Hepatocyte (in vitro differentiated cells): Measurements from ENCODE around the gene CCL1. TPM values are rescaled to one million over a fixed set of nuclear protein-coding genes. Genes with fewer than 3 reads are reported as not detected.

Experiments used
- DNase-seq: peaks from one replicate; pipeline ENCODE4 v3.0.0-alpha.2; 2016; ENCODE audit warnings: low spot score
- H2AFZ ChIP-seq: fragments of 200-600 bp; sonication (generic); 2 replicates; pipeline ENCODE4 v1.6.0; 2016; ENCODE audit warnings: antibody characterized with exemption, mild to moderate bottlenecking
- H3K27ac ChIP-seq: fragments of 200-600 bp; sonication (generic); 2 replicates; pipeline ENCODE4 v1.5.1; 2016; ENCODE audit warnings: mild to moderate bottlenecking
- H3K27me3 ChIP-seq: fragments of 200-600 bp; sonication (generic); 2 replicates; pipeline ENCODE4 v1.6.1; 2016
- H3K36me3 ChIP-seq: fragments of 200-600 bp; sonication (generic); replicated peaks from 2 replicates; pipeline ENCODE4 v1.5.1; 2016; ENCODE audit warnings: low read depth; ENCODE audit not compliant: insufficient read depth
- H3K4me1 ChIP-seq: fragments of 200-600 bp; sonication (generic); 2 replicates; pipeline ENCODE4 v1.5.1; 2016; ENCODE audit warnings: mild to moderate bottlenecking, moderate library complexity; ENCODE audit not compliant: insufficient read depth
- H3K4me2 ChIP-seq: fragments of 200-600 bp; sonication (generic); 2 replicates; pipeline ENCODE4 v1.6.0; 2016
- H3K4me3 ChIP-seq: fragments of 200-600 bp; sonication (generic); 2 replicates; pipeline ENCODE4 v1.5.1; 2016; ENCODE audit warnings: mild to moderate bottlenecking
- H3K79me2 ChIP-seq: fragments of 200-600 bp; sonication (generic); 2 replicates; pipeline ENCODE4 v1.6.0; 2017; ENCODE audit warnings: mild to moderate bottlenecking
- H3K9me2 ChIP-seq: fragments of 200-600 bp; sonication (generic); replicated peaks from 2 replicates; pipeline ENCODE4 v1.6.0; 2017; ENCODE audit warnings: mild to moderate bottlenecking; ENCODE audit not compliant: insufficient read depth
- H3K9me3 ChIP-seq: fragments of 200-600 bp; sonication (generic); 2 replicates; pipeline ENCODE4 v1.5.1; 2016; ENCODE audit warnings: low read depth, mild to moderate bottlenecking
- H4K20me1 ChIP-seq: fragments of 200-600 bp; sonication (generic); 2 replicates; pipeline ENCODE4 v1.6.0; 2016; ENCODE audit warnings: mild to moderate bottlenecking; ENCODE audit not compliant: insufficient read depth, poor library complexity, severe bottlenecking
- CTCF ChIP-seq: fragments of 200-600 bp; sonication (generic); IDR thresholded peaks from 2 replicates; pipeline ENCODE4 v1.5.1; 2016; ENCODE audit warnings: antibody characterized with exemption, mild to moderate bottlenecking; ENCODE audit not compliant: poor library complexity
- EZH2 ChIP-seq: fragments of 200-600 bp; sonication (generic); IDR thresholded peaks from 2 replicates; pipeline ENCODE4 v1.6.1; 2016; ENCODE audit warnings: antibody characterized with exemption, mild to moderate bottlenecking, borderline replicate concordance
- EZH2phosphoT487 ChIP-seq: fragments of 200-600 bp; sonication (generic); IDR thresholded peaks from one replicate; pipeline ENCODE4 v1.6.1; 2018; ENCODE audit warnings: antibody characterized with exemption, mild to moderate bottlenecking, low read depth, moderate library complexity; ENCODE audit not compliant: unreplicated experiment, severe bottlenecking
- WGBS: methylation state at CpG from one replicate; pipeline ENCODE4 v1.1.6; 2016; ENCODE audit warnings: low lambda C conversion rate; ENCODE audit errors: missing lambda C conversion rate; 5-methylcytosine and 5-hydroxymethylcytosine counted together
- polyA plus RNA-seq: library from polyadenylated mRNA; unstranded; fragments of >200 nt; fragmentation: Nextera tagmentation; extraction: Ambion mirVana; gene quantifications from 2 replicates; pipeline ENCODE4 v1.2.1, GENCODE V29; 2016
- total RNA-seq: library from RNA; depleted of rRNA; stranded (reverse); fragments of >200 nt; gene quantifications from 2 replicates; pipeline ENCODE4 v1.2.3, GENCODE V29; 2014

Gene CCL1
- total and polyA plus RNA-seq, 2 experiments from 2014 or later, result not detected

DNA sequence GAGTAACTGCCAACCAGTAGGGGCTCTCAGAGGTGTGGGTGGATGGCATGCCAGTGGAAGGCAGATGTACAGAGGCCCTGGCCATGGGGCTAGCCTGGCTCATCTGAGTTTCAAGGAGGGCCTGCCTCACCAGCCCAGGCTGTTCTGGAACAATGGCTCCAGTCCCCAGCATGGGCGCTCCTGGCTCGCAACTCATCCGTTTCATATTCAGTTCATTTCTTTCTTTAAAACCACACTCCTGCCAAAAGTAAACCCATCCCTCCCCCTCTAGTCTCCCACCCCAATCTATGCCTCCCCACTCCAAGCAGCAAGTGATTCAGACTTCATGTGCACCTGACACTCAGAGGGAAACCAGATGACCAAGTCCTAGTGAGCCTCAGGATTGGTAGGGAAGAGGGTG, 4.4 kb downstream of the CCL1 start:
- Histone ChIP-seq H3K9me2 (no peaks in the 10 kb centered on the region), H3K79me2 (no peaks in the 10 kb centered on the region), H2AFZ (no peak overlapping the region), H3K4me2 (no peak overlapping the region), H3K27ac (no peak overlapping the region), H3K9me3 (no peaks in the 10 kb centered on the region), H3K27me3 (no peaks in the 10 kb centered on the region), H4K20me1 (no peaks in the 10 kb centered on the region), H3K4me3 (no peak overlapping the region), H3K4me1 (no peaks in the 10 kb centered on the region), H3K36me3 (no peaks in the 10 kb centered on the region)
- WGBS, result 96% methylated on average over 3 of the region's 3 CpGs
- DNase-seq, result no peak
- TF ChIP-seq CTCF (no peak), EZH2phosphoT487 (no peak), EZH2 (no peak)

GRCh38 chr17:34357398-34357797, 5.6 kb downstream of the CCL1 start:
- TF ChIP-seq EZH2, result no peak
- no peak for TF ChIP-seq CTCF
- TF ChIP-seq EZH2phosphoT487, result no peak
- Histone ChIP-seq H3K79me2 (no peaks in the 10 kb centered on the region), H4K20me1 (no peaks in the 10 kb centered on the region), H3K27ac (no peak overlapping the region), H3K4me3 (no peak overlapping the region), H2AFZ (no peak overlapping the region), H3K9me3 (no peaks in the 10 kb centered on the region), H3K9me2 (no peaks in the 10 kb centered on the region), H3K4me2 (no peak overlapping the region), H3K36me3 (no peaks in the 10 kb centered on the region), H3K27me3 (no peaks in the 10 kb centered on the region), H3K4me1 (no peaks in the 10 kb centered on the region)
- no peak for DNase-seq
- 58% methylated on average over 2 of the region's 2 CpGs for WGBS

- 90% methylated on average over 5 of the region's 5 CpGs for WGBS
- no peaks in the 10 kb centered on the region for H3K79me2 ChIP-seq
- no peaks in the 10 kb centered on the region for H3K9me2 ChIP-seq
- H3K4me1 ChIP-seq, result no peaks in the 10 kb centered on the region
- H3K4me3 ChIP-seq, result no peak within 1 kb of the TSS
- DNase-seq, result no peak
- TF ChIP-seq CTCF (no peak), EZH2 (no peak), EZH2phosphoT487 (no peak)
- H3K9me3 ChIP-seq, result no peaks in the 10 kb centered on the region
- H4K20me1 ChIP-seq, result no peaks in the 10 kb centered on the region
- H3K27ac ChIP-seq, result no peak within 1 kb of the TSS
- H2AFZ ChIP-seq, result no peak within 1 kb of the TSS
- no peak within 1 kb of the TSS for H3K4me2 ChIP-seq
- H3K36me3 ChIP-seq, result no peaks in the 10 kb centered on the region
- no peaks in the 10 kb centered on the region for H3K27me3 ChIP-seq
These were observed 6.8 kb downstream of the CCL1 start, which contains the start of gene CCL13 for GRCh38 chr17:34356194-34356593. Gene CCL13 (plus strand): TSS chr17:34356480. CDS start chr17:34356527, 47 bp downstream.

DNA sequence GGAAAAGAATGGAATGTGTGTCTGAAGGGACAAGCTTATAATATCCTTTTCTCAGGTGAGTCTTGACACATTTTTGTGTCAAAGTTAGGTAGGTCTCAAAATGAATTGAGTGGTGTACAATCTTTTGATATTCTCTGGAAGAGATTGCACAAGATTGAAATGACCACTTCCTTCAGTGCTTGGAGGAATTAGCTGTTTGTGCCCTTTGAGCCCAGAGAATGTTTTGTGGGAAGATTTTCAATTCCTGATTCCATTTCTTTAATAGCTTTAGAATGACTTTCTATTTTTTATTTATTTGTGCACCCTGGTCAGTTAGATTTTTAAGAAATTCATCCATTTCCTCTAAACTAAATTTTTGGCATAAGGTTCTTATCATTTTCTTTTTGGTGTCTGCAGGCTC, 8.4 kb downstream of the CCL1 start:
- no peak for DNase-seq
- TF ChIP-seq EZH2 (no peak), CTCF (no peak), EZH2phosphoT487 (no peak)
- no peaks in the 10 kb centered on the region for H3K9me3 ChIP-seq

More for the DNA sequence above, 8.4 kb downstream of the CCL1 start:
- no peak overlapping the region for H3K4me3 ChIP-seq
- H3K36me3 ChIP-seq, result no peaks in the 10 kb centered on the region
- no peaks in the 10 kb centered on the region for H3K79me2 ChIP-seq
- H2AFZ ChIP-seq, result no peak overlapping the region
- H3K9me2 ChIP-seq, result no peaks in the 10 kb centered on the region
- H4K20me1 ChIP-seq, result no peaks in the 10 kb centered on the region
- no peaks in the 10 kb centered on the region for H3K27me3 ChIP-seq
- no peak overlapping the region for H3K27ac ChIP-seq
- H3K4me2 ChIP-seq, result no peak overlapping the region
- H3K4me1 ChIP-seq, result no peaks in the 10 kb centered on the region
